PFSK-1 (cell line): ENCODE measurements around the gene CACNB2.

Experiments
- FOXP2 ChIP-seq: optimal IDR thresholded peaks from 2 replicates; pipeline ENCODE3; 2011; ENCODE audit warnings: borderline replicate concordance, control low read depth, inconsistent platforms; ENCODE audit not compliant: insufficient read depth; ENCODE audit errors: extremely low read length, extremely low read depth
- POLR2AphosphoS5 ChIP-seq: IDR thresholded peaks from 2 replicates; pipeline ENCODE4 v1.6.1; 2012; ENCODE audit warnings: low read depth, mild to moderate bottlenecking, control low read depth, low read length, moderate library complexity
- SIN3A ChIP-seq: IDR thresholded peaks from 2 replicates; pipeline ENCODE4 v1.6.1; 2012; ENCODE audit warnings: mild to moderate bottlenecking, low read length, moderate library complexity, borderline replicate concordance; ENCODE audit not compliant: insufficient read depth
- TAF1 ChIP-seq: IDR thresholded peaks from 2 replicates; pipeline ENCODE4 v1.6.1; 2012; ENCODE audit warnings: low read length, control low read depth, borderline replicate concordance; ENCODE audit not compliant: insufficient read depth
- TF ChIP-seq, protein P1 (sequence below), 2 experiments: IDR thresholded peaks; 2 replicates each; pipeline versions ENCODE4 v1.6.1 to v1.8.0; 2011 to 2012; ENCODE audit warnings: low read depth in 2 of 2, low read length in 2 of 2, control low read depth in 1 of 2, inconsistent platforms in 1 of 2, mild to moderate bottlenecking in 1 of 2, moderate library complexity in 1 of 2; ENCODE audit not compliant: insufficient read depth in 1 of 2

The CACNB2 gene

DNA sequence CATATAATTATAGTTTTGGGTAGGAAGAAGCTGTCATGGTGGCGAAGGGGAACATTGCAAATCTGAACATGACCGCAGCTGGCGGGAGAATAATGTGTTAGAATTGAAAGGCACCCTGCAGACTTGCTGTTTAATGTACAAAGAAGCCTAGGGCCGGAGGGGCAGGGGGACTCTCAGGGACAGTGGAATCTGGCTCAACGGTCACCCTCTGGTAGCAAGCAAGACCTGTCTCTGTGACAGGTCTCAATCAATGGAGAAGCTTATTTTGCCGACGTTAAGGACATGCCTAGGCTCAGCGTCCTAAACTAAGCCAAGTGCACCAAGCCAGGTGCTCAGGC lies 333.9 kb downstream of the CACNB2 start:
- TF ChIP-seq FOXP2 (no peak), POLR2AphosphoS5 (no peak), TAF1 (no peak), SIN3A (no peak)
- TF ChIP-seq, protein P1, sequence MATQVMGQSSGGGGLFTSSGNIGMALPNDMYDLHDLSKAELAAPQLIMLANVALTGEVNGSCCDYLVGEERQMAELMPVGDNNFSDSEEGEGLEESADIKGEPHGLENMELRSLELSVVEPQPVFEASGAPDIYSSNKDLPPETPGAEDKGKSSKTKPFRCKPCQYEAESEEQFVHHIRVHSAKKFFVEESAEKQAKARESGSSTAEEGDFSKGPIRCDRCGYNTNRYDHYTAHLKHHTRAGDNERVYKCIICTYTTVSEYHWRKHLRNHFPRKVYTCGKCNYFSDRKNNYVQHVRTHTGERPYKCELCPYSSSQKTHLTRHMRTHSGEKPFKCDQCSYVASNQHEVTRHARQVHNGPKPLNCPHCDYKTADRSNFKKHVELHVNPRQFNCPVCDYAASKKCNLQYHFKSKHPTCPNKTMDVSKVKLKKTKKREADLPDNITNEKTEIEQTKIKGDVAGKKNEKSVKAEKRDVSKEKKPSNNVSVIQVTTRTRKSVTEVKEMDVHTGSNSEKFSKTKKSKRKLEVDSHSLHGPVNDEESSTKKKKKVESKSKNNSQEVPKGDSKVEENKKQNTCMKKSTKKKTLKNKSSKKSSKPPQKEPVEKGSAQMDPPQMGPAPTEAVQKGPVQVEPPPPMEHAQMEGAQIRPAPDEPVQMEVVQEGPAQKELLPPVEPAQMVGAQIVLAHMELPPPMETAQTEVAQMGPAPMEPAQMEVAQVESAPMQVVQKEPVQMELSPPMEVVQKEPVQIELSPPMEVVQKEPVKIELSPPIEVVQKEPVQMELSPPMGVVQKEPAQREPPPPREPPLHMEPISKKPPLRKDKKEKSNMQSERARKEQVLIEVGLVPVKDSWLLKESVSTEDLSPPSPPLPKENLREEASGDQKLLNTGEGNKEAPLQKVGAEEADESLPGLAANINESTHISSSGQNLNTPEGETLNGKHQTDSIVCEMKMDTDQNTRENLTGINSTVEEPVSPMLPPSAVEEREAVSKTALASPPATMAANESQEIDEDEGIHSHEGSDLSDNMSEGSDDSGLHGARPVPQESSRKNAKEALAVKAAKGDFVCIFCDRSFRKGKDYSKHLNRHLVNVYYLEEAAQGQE (IDR thresholded peaks at IDR 0.05; ENCODE audit: insufficient read depth in 1 of 2, low read depth in 2 of 2, low read length in 2 of 2) = no peak

DNA sequence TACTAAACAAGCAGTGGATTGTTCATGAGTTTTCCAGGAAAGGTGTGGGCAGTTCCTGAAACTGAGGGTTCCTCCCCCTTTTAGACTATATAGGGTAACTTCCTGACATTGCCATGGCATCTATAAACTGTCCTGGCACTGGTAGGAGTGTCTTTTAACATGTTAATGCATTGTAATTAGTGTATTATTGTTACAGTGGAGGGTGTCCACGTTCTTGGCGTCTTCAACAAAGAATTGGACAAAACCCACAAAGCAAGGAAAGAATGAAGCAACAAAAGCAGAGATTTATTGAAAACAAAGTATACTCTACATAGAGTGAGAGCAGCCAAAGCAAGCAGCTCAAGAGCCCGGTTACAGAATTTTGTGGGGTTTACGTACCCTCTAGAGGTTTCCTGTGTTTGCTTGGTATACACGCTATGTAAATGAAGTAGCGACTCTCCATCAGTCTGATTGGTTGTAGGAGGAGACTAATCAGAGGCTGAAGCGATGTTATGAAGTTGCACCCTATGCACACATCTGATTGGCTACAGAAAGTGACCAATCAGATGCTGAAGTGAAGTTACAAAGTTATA lies 335.9 kb downstream of the CACNB2 start:
- TF ChIP-seq, protein P1 (IDR thresholded peaks at IDR 0.05; ENCODE audit: insufficient read depth in 1 of 2, low read depth in 2 of 2, low read length in 2 of 2) = no peak
- TF ChIP-seq SIN3A (no peak), TAF1 (no peak), POLR2AphosphoS5 (no peak)

DNA sequence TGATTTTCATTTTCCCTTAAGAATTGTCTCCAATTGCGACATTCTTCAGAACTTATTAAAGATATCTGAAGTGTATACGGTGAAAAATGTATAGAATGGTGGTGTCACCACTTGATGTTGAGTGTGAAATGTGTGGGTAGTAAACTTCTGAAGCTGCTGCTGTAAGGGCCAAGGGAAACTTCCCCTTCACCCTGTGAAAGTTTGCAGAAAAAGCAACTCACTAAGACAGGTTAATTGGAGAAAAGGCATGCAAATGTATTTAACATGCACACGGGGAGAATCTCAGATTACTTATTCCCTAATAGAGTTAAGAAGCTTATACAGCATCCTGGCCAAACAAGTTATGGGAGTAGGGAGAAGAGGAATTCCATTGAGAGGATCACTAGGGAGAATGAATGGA lies 338.1 kb downstream of the CACNB2 start:
- TF ChIP-seq SIN3A (no peak), TAF1 (no peak), POLR2AphosphoS5 (no peak), FOXP2 (no peak)
- TF ChIP-seq, protein P1 (IDR thresholded peaks at IDR 0.05; ENCODE audit: insufficient read depth in 1 of 2, low read depth in 2 of 2, low read length in 2 of 2) = no peak

DNA sequence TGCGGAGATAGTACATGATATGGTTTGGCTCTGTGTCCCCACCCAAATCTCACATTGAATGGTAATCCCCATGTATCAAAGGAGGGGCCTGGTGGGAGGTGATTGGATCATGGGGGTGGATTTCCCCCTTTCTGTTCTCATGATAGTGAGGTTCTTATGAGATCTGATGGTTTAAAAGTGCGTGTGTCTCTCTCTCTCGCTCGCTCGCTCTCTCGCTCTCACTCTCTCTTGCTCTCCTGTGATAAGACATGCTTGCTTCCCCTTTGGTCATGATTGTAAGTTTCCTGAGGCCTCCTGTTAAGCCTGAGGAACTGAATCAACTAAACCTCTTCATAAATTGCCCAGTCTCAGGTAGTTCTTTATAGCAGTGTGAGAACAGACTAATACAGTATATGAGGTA lies 339.3 kb downstream of the CACNB2 start:
- TF ChIP-seq FOXP2 (no peak), TAF1 (no peak), SIN3A (no peak), POLR2AphosphoS5 (no peak)
- TF ChIP-seq, protein P1 (IDR thresholded peaks at IDR 0.05; ENCODE audit: insufficient read depth in 1 of 2, low read depth in 2 of 2, low read length in 2 of 2) = no peak
